ENCODE measurements around the gene NPR2. TPM values are rescaled to one million over a fixed set of nuclear protein-coding genes. Genes with fewer than 3 reads are reported as not detected.
A peak's percentile ranks its signal among the peaks of the same experiment; 100 is the strongest.

The NPR2 gene
- total RNA-seq, 1 experiment from 2014 or later = 12.5 TPM

DNA sequence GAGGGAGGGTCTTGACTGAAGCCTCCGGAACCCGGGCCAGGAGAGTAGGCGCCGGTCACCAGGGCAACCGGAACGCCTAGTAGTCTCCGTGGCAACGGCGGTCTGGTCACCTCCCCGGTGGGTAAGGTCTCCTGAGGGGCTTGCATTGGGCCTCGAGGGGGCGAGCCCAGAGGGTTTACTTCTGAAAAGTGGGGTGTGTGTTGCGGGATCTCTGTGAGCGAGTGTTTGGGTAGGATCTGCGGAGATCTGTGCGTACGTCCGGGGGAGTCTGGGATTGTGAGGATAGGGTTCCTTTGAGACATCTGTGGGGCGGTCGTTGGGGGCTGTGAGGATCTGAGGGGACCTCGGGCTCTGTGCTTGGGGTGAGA lies 37.3 kb downstream of the NPR2 start, which contains the start of gene FAM221B:
FAM221B (minus strand) TSS at position 17 of the 368 bp plus-strand sequence. CDS start 2,571 bp downstream, outside the sequence.
- Histone ChIP-seq H3K56ac (ENCODE audit: insufficient read length, low read depth, low read length) (no peak within 1 kb of the TSS), H3K23ac (ENCODE audit: insufficient read length, low read depth, low read length) (no peak within 1 kb of the TSS), H3K18ac (ENCODE audit: insufficient read length, low read depth, low read length) (peak within 1 kb of the TSS; percentile 77), H4K91ac (ENCODE audit: insufficient read length, low read depth, low read length) (no peak within 1 kb of the TSS), H2BK120ac (ENCODE audit: low read depth, low read length, poor library complexity, severe bottlenecking) (no peak within 1 kb of the TSS), H3K27ac (ENCODE audit: insufficient read length, low read depth, low read length) (no peak within 1 kb of the TSS), H2BK5ac (ENCODE audit: insufficient read length, low read length) (no peak within 1 kb of the TSS), H2BK20ac (ENCODE audit: low read depth, low read length, poor library complexity, severe bottlenecking) (no peak within 1 kb of the TSS), H4K8ac (replicated peaks; ENCODE audit: insufficient read length, low read depth, low read length) (no peak within 1 kb of the TSS), H3K9ac (ENCODE audit: extremely low read depth, insufficient read length, low read length) (peak within 1 kb of the TSS; percentile 66), H4K20me1 (ENCODE audit: control insufficient read depth, insufficient read depth, insufficient read length) (no peaks in the 10 kb centered on the region), H3K27me3 (ENCODE audit: insufficient read depth, low read length) (no peaks in the 10 kb centered on the region), H3K9me3 (ENCODE audit: control insufficient read depth, low read depth, low read length) (no peaks in the 10 kb centered on the region), H3K79me1 (ENCODE audit: insufficient read depth, low read depth, low read length, poor library complexity, severe bottlenecking) (no peaks in the 10 kb centered on the region), H3K4me2 (ENCODE audit: insufficient read depth, insufficient read length, low read length) (peak within 1 kb of the TSS; percentile 77), H2BK12ac (ENCODE audit: insufficient read length, low read depth, low read length) (no peak within 1 kb of the TSS), H3K79me2 (ENCODE audit: insufficient read depth, low read length) (no peaks in the 10 kb centered on the region), H2AFZ (ENCODE audit: low read length) (peak within 1 kb of the TSS; percentile 97), H2BK15ac (ENCODE audit: low read depth, low read length) (no peak within 1 kb of the TSS), H3K4ac (ENCODE audit: low read depth, low read length) (no peak within 1 kb of the TSS), H3T11ph (ENCODE audit: low read length) (no peak within 1 kb of the TSS), H3K4me1 (ENCODE audit: insufficient read depth, low read length) (peaks cover 6% of the 10 kb centered on the region; the same call in 1 of the 2 replicates), H4K5ac (ENCODE audit: insufficient read length, low read depth, low read length) (no peak within 1 kb of the TSS), H3K14ac (ENCODE audit: insufficient read depth, low read length) (peak within 1 kb of the TSS; percentile 67; the same call in 1 of the 2 replicates), H3K23me2 (ENCODE audit: insufficient read length, low read depth, low read length, poor library complexity, severe bottlenecking) (peaks cover 12% of the 10 kb centered on the region), H2AK5ac (ENCODE audit: insufficient read length, low read length) (no peak within 1 kb of the TSS)
- H3K4me1 Mint-ChIP-seq = peaks cover 29 to 32% of the 10 kb centered on the region in 2 experiments
- H3K27ac Mint-ChIP-seq = peak within 1 kb of the TSS; percentile 65 to 95 (median 94); a peak in 6 of 7 replicates
- H3K27me3 Mint-ChIP-seq (ENCODE audit: low read depth) = peaks cover 2% of the 10 kb centered on the region
- H3K36me3 Mint-ChIP-seq (ENCODE audit: insufficient read depth in 1 of 3, low read depth in 3 of 3) = no peaks in the 10 kb centered on the region
- TF ChIP-seq, protein P1, sequence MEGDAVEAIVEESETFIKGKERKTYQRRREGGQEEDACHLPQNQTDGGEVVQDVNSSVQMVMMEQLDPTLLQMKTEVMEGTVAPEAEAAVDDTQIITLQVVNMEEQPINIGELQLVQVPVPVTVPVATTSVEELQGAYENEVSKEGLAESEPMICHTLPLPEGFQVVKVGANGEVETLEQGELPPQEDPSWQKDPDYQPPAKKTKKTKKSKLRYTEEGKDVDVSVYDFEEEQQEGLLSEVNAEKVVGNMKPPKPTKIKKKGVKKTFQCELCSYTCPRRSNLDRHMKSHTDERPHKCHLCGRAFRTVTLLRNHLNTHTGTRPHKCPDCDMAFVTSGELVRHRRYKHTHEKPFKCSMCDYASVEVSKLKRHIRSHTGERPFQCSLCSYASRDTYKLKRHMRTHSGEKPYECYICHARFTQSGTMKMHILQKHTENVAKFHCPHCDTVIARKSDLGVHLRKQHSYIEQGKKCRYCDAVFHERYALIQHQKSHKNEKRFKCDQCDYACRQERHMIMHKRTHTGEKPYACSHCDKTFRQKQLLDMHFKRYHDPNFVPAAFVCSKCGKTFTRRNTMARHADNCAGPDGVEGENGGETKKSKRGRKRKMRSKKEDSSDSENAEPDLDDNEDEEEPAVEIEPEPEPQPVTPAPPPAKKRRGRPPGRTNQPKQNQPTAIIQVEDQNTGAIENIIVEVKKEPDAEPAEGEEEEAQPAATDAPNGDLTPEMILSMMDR (conservative IDR thresholded peaks at IDR 0.05) = no peak
- H3K4me3 Mint-ChIP-seq = peak within 1 kb of the TSS; percentile 77 to 87
- no peaks in the 10 kb centered on the region; a peak in 1 of 5 replicates for H3K9me3 Mint-ChIP-seq
- DNase-seq = peak; percentile 86
- WGBS (ENCODE audit: extremely low coverage, insufficient read length, low lambda C conversion rate) = no CpG with 5 or more reads among the region's 21 CpGs
